ENCODE results near the gene ZNF324.

GRCh38 chr19:58509731-58510083, 42.8 kb downstream of the ZNF324 start:
- TF ChIP-seq CTCF (conservative IDR thresholded peaks at IDR 0.05; ENCODE audit: low read length) (no peak), EZH2phosphoT487 (IDR thresholded peaks at IDR 0.05; ENCODE audit: borderline replicate concordance) (no peak)
